HG02973 (cell line): ENCODE measurements around the gene NEURL3.
"Not testable (repeated sequence)": the region's sequence is repeated elsewhere in the genome, so short reads cannot be mapped to it uniquely, and the experiment has no call there.

Experiments used
- ATAC-seq: cut with Tn5 transposase; IDR thresholded peaks from one replicate; pipeline ENCODE4 v1.9.1; 2021; ENCODE audit warnings: moderate library complexity; ENCODE audit not compliant: unreplicated experiment

The NEURL3 gene

DNA sequence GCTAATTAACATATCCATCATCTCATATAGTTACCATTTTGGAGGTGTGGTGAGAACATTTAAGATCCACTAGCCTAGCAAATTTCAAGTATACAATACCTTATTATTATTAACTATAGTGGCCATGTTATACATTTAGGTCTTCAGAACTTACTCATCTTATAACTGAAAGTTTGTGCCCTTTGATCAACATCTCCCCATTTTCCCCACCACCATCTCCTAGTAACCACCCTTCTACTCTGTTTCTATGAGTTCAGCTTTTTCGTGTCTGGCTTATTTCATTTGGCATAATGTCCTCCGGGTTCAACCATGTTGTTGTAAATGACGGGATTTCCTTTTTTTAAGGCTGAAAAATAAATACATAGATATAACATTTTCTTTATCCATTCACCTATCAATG lies 15.9 kb downstream of the NEURL3 start:
- ATAC-seq: no peak

- no peak for ATAC-seq
Measured at GRCh38 chr2:96486696-96487095, 18.5 kb downstream of the NEURL3 start.

- ATAC-seq: peak; percentile 77
Measured at GRCh38 chr2:96485751-96486651, 19.2 kb downstream of the NEURL3 start.

DNA sequence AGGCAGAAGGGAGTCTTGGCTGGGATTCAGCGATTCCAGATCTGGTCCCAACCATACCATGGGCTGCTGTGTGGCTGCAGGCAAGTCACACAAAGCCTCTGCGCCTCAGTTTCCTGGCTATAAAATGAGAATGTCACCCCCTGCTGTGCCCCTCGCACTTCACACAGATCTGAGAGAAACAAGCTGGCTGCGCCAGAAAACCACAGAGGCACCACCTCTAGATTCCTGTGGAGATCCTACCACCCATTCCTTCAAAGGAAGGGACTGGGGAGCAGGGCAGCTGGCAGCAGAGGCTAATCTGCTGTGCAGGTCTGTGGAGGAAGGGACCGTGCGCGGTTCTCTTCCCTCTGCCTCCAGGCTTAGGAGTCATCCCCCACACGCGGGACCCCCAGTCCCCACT lies 19.8 kb downstream of the NEURL3 start:
- no peak for ATAC-seq

DNA sequence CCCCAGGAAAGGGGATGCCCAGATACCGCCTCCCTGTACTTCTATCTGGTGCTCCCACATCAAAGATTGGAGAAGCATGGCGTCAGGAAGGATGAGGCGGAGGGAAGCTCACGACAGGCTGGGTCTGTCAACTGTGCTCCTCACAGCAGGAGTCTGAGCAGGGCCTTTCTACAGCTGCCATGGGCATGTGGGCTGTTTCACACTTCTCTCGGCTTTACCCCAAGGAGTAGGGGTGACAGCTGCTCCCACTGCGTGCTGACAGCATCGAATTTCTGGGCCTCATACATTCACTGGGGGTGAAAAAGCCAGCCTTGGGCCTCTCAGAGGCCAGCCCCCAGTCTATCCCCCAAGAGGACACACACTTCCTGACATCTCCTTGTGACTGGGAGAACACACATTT lies 21.1 kb downstream of the NEURL3 start:
- ATAC-seq: no peak

GRCh38 chr2:96477458-96477857 lies 27.7 kb downstream of the NEURL3 start:
- ATAC-seq: no peak

- ATAC-seq: no peak
Measured at GRCh38 chr2:96471772-96472171, 33.4 kb downstream of the NEURL3 start.

DNA sequence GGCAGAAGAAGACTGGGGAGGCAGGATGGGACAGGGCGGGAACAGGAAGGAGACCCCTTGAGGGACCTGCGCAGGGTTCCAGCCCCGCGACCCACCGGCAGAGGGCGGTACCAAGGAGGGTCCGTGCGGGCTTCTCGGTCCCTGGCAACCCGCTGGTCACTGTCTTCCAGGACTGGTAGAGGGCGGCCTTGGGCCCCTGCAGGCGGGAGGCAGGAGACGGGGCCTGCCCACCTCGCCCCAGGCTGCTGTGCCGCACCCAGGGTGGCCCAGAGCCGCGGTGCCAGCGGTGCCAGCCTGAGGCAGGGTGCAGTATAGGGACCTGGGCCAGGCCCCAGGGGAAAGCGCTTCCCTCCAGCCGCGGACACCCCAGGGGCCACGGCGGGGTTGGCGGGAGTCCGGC lies 34.5 kb downstream of the NEURL3 start:
- ATAC-seq: no peak

DNA sequence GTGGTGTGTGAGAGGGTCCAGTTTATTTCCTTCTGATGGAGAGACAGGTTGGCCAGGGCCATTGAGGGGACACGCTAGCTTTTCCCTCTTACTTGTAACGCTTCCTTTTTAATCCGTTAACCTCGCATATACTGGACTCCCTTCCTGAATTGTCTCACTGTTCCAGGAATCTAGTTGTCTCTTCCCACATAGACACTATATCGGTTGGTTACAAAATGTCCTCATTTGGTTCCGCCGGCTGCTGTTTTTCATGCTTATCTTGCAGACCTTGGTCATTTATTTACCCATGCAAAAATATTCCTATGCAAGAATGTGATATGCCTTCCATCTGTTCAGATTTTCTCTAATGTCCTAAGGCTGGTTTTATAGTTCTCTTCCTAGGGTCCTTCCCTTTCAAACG lies 35.0 kb downstream of the NEURL3 start:
- ATAC-seq: no peak

DNA sequence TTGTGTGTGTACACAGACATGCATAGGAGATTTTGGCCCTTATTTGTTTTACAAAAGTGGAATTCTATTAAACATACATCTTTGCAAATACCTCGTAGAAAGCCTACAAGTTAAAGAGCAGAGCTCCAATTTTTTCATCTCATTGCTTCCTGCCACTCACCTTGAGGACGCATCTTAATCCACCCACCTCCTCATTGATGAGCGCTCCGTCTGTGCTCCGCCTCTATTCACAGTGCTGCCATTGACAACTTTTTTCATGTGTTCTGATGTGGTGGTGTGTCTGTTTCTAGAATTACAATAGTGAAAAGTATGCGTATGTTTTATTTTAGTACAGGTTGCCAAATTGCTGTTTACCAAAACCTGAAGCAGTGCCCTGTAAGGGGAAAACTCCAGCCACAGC lies 36.3 kb downstream of the NEURL3 start:
- ATAC-seq: no peak

GRCh38 chr2:96464651-96465050 lies 40.5 kb downstream of the NEURL3 start:
- ATAC-seq: no peak

GRCh38 chr2:96464061-96464460 lies 41.1 kb downstream of the NEURL3 start:
- ATAC-seq: no peak

DNA sequence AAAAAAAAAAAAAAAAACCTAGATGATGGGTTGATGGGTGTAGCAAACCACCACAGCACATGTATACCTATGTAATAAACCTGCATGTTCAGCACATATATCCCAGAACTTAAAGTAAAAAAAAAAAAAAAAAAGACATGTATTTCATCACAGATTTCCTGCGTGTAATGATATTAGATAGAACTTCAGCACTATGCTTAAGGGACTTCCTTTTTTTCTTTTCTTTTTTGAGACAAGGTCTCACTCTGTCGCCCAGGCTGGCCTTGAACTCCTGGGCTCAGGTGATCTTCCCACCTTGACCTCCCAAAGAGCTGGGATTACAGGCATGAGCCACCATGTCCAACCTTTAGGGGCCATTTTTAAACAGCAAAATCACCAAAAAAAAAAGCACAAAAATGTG lies 42.0 kb downstream of the NEURL3 start:
- ATAC-seq: no peak

GRCh38 chr2:96461616-96462015 lies 43.5 kb downstream of the NEURL3 start:
- ATAC-seq: not testable (repeated sequence)

DNA sequence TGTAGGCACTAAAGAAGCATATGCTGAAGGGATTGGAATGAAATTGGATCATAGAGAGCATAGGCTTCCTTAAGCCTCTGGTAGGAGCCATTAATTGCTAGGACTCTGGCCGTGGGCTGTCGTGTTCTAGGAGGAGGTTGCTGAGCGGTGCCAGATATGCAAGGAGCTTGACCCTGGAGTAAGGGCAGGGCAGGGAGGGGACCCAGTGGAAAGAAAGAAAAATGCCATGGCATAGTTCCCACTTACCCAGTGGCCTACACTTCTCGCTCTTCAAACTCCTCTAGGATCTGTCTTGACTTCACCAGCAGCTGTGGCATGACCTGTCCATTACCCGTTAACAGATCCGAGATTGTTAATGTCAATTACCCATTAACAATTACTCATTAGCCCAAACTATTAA lies 53.1 kb downstream of the NEURL3 start:
- no peak for ATAC-seq

DNA sequence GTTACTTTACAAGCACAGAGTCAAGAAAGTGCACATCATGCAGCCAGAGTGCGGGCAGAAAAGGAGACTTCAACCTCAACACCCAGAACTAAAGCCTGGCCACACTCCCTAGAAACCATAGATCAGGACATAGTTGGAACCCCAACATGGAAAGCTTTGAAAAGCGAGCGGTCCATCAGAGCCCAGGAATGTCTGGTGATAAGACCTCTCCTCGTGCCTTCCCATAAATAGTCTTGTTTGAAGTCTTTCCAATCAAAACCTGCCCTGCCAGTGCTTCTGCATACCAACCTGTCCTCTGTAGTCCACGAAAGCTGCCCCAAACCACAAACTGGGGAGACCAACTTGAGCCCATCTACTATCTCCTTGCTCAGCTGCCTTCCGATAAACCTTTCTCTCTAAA lies 55.5 kb downstream of the NEURL3 start:
- no peak for ATAC-seq

- no peak for ATAC-seq
Measured at GRCh38 chr2:96449174-96449573, 56.0 kb downstream of the NEURL3 start.

DNA sequence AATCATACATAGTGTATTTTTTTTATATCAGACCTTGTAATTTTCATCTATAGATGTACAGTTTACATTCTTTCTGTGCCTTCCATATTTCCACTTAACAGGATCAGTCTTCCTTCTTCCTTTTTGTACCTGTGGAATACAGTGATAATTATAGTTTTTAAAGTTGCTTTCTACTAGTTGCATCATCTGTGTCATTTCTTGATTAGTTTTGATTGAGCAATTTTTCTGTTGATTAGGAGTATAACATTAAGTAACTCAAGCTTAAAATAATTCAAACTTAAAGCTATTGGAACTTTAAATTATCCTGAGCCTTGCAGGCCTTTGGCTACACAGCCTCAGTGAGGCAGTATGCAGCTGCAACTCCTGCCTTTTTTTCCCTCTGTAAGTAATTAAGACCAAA lies 57.4 kb downstream of the NEURL3 start:
- no peak for ATAC-seq
